ENCODE results near the gene CACNA1G. TPM values are rescaled to one million over a fixed set of nuclear protein-coding genes. Genes with fewer than 3 reads are reported as not detected.

CACNA1G gene
- total RNA-seq, 1 experiment from 2014 or later: not detected

- DNase-seq (ENCODE audit: unreplicated experiment): no peak
- Mint-ChIP-seq H3K9me3 (ENCODE audit: unreplicated experiment) (no peaks in the 10 kb centered on the region), H3K4me3 (ENCODE audit: unreplicated experiment) (no peak overlapping the region), H3K4me1 (ENCODE audit: insufficient read depth, unreplicated experiment) (peaks cover 6% of the 10 kb centered on the region), H3K27ac (ENCODE audit: low read depth, unreplicated experiment) (no peak overlapping the region), H3K36me3 (ENCODE audit: insufficient read depth, unreplicated experiment) (no peaks in the 10 kb centered on the region), H3K27me3 (ENCODE audit: insufficient read depth, unreplicated experiment) (no peaks in the 10 kb centered on the region)
- no TSS peak for BruUV-seq (replicated peaks)
- intact Hi-C loops (cut with micrococcal nuclease): no loop called here
- ChIA-PET POLR2A (no interaction called here), CTCF (no interaction called here)
- TF ChIP-seq CTCF (IDR thresholded peaks at IDR 0.05; ENCODE audit: unreplicated experiment): no peak
These were observed 32.5 kb upstream of the CACNA1G start for GRCh38 chr17:50527949-50528474.

GRCh38 chr17:50529849-50530248, 30.7 kb upstream of the CACNA1G start:
- Mint-ChIP-seq H3K4me1 (ENCODE audit: insufficient read depth, unreplicated experiment) (peaks cover 18% of the 10 kb centered on the region), H3K36me3 (ENCODE audit: insufficient read depth, unreplicated experiment) (no peaks in the 10 kb centered on the region), H3K9me3 (ENCODE audit: unreplicated experiment) (no peaks in the 10 kb centered on the region), H3K27ac (ENCODE audit: low read depth, unreplicated experiment) (no peak overlapping the region), H3K27me3 (ENCODE audit: insufficient read depth, unreplicated experiment) (no peaks in the 10 kb centered on the region), H3K4me3 (ENCODE audit: unreplicated experiment) (no peak overlapping the region)
- ChIA-PET POLR2A (no interaction called here), CTCF (interaction anchor here (1.4 kb wide), 1 partner anchor 50 kb away, joined by 3 read pairs; no protein-coding TSS in a partner anchor)
- TF ChIP-seq CTCF (IDR thresholded peaks at IDR 0.05; ENCODE audit: unreplicated experiment): no peak
- intact Hi-C loops (cut with micrococcal nuclease): no loop called here
- BruUV-seq (replicated peaks): no TSS peak
- no peak for DNase-seq (ENCODE audit: unreplicated experiment)

DNA sequence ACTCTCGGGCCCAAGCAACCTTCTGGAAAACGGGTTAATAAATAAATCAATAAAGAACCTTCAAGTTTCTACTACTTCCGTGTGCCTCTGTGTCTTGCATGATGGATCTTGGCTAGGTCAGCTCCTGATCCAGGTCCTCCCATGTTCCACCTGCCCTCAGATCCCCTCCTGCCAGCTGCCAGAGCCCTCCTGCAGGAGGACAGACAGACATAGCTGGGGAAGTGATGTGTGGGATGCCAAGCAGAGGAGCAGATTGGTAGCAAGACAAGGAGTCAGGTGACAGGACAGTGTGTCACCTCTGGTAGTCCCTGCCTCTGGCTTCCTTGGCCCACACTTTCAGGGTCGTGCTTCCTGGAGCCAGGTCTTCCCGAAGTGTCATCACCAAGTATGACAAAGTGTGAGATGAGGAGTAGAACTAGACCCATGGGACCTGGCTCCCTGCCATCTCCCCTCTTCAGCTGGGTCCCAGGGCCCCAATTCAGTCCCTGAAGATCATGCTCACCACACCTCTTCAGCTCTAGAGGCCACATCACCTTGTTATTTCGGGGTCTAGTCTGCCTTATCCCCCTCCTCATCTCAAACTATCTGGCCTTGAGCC, 29.0 kb upstream of the CACNA1G start:
- ChIA-PET POLR2A (interaction anchor here (0.6 to 1.8 kb wide), 2 partner anchors 8 to 243 kb away, joined by 4 read pairs; no protein-coding TSS in a partner anchor), CTCF (interaction anchor here (0.6 to 1.2 kb wide), 4 partner anchors 7 to 163 kb away, joined by 3 read pairs; partner anchors contain the start of gene RSAD1)
- no peak overlapping the region for H3K27ac Mint-ChIP-seq (ENCODE audit: low read depth, unreplicated experiment)

More for the DNA sequence above, 29.0 kb upstream of the CACNA1G start:
- no peak for TF ChIP-seq CTCF (IDR thresholded peaks at IDR 0.05; ENCODE audit: unreplicated experiment)
- Mint-ChIP-seq H3K9me3 (ENCODE audit: unreplicated experiment) (no peaks in the 10 kb centered on the region), H3K4me3 (ENCODE audit: unreplicated experiment) (no peak overlapping the region), H3K36me3 (ENCODE audit: insufficient read depth, unreplicated experiment) (no peaks in the 10 kb centered on the region), H3K4me1 (ENCODE audit: insufficient read depth, unreplicated experiment) (peaks cover 25% of the 10 kb centered on the region), H3K27me3 (ENCODE audit: insufficient read depth, unreplicated experiment) (no peaks in the 10 kb centered on the region)
- intact Hi-C loops (cut with micrococcal nuclease): no loop called here
- DNase-seq (ENCODE audit: unreplicated experiment): no peak
- BruUV-seq (replicated peaks): no TSS peak

All from MCF 10A (cell line).